Measurements from ENCODE around the gene THOC2. TPM values are rescaled to one million over a fixed set of nuclear protein-coding genes. Genes with fewer than 3 reads are reported as not detected.

THOC2 gene
- total and polyA plus RNA-seq, 9 of the 15 experiments (the other 6 are each of a cell fraction or from before 2014, with no cell fraction given) = 131 to 234 (median 192) TPM

- peak; percentile 48; the same call in 1 of the 2 replicates for TF ChIP-seq GTF2E2 (tag; IDR thresholded peaks at IDR 0.05)
- TF ChIP-seq TAF9B (IDR thresholded peaks at IDR 0.05; ENCODE audit: partially characterized antibody) = peak; percentile 95
- TF ChIP-seq, protein P1, sequence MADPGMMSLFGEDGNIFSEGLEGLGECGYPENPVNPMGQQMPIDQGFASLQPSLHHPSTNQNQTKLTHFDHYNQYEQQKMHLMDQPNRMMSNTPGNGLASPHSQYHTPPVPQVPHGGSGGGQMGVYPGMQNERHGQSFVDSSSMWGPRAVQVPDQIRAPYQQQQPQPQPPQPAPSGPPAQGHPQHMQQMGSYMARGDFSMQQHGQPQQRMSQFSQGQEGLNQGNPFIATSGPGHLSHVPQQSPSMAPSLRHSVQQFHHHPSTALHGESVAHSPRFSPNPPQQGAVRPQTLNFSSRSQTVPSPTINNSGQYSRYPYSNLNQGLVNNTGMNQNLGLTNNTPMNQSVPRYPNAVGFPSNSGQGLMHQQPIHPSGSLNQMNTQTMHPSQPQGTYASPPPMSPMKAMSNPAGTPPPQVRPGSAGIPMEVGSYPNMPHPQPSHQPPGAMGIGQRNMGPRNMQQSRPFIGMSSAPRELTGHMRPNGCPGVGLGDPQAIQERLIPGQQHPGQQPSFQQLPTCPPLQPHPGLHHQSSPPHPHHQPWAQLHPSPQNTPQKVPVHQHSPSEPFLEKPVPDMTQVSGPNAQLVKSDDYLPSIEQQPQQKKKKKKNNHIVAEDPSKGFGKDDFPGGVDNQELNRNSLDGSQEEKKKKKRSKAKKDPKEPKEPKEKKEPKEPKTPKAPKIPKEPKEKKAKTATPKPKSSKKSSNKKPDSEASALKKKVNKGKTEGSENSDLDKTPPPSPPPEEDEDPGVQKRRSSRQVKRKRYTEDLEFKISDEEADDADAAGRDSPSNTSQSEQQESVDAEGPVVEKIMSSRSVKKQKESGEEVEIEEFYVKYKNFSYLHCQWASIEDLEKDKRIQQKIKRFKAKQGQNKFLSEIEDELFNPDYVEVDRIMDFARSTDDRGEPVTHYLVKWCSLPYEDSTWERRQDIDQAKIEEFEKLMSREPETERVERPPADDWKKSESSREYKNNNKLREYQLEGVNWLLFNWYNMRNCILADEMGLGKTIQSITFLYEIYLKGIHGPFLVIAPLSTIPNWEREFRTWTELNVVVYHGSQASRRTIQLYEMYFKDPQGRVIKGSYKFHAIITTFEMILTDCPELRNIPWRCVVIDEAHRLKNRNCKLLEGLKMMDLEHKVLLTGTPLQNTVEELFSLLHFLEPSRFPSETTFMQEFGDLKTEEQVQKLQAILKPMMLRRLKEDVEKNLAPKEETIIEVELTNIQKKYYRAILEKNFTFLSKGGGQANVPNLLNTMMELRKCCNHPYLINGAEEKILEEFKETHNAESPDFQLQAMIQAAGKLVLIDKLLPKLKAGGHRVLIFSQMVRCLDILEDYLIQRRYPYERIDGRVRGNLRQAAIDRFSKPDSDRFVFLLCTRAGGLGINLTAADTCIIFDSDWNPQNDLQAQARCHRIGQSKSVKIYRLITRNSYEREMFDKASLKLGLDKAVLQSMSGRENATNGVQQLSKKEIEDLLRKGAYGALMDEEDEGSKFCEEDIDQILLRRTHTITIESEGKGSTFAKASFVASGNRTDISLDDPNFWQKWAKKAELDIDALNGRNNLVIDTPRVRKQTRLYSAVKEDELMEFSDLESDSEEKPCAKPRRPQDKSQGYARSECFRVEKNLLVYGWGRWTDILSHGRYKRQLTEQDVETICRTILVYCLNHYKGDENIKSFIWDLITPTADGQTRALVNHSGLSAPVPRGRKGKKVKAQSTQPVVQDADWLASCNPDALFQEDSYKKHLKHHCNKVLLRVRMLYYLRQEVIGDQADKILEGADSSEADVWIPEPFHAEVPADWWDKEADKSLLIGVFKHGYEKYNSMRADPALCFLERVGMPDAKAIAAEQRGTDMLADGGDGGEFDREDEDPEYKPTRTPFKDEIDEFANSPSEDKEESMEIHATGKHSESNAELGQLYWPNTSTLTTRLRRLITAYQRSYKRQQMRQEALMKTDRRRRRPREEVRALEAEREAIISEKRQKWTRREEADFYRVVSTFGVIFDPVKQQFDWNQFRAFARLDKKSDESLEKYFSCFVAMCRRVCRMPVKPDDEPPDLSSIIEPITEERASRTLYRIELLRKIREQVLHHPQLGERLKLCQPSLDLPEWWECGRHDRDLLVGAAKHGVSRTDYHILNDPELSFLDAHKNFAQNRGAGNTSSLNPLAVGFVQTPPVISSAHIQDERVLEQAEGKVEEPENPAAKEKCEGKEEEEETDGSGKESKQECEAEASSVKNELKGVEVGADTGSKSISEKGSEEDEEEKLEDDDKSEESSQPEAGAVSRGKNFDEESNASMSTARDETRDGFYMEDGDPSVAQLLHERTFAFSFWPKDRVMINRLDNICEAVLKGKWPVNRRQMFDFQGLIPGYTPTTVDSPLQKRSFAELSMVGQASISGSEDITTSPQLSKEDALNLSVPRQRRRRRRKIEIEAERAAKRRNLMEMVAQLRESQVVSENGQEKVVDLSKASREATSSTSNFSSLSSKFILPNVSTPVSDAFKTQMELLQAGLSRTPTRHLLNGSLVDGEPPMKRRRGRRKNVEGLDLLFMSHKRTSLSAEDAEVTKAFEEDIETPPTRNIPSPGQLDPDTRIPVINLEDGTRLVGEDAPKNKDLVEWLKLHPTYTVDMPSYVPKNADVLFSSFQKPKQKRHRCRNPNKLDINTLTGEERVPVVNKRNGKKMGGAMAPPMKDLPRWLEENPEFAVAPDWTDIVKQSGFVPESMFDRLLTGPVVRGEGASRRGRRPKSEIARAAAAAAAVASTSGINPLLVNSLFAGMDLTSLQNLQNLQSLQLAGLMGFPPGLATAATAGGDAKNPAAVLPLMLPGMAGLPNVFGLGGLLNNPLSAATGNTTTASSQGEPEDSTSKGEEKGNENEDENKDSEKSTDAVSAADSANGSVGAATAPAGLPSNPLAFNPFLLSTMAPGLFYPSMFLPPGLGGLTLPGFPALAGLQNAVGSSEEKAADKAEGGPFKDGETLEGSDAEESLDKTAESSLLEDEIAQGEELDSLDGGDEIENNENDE (IDR thresholded peaks at IDR 0.05; ENCODE audit: low read depth, low read length) = no peak
- peak; percentile 44 to 58; a peak in 1 of 4 replicates for TF ChIP-seq FOXK2 (conservative IDR thresholded peaks at IDR 0.05 in 1 of 2, IDR thresholded peaks at IDR 0.05 in 1 of 2; ENCODE audit: low read depth in 2 of 2)
- TF ChIP-seq MBD2 (IDR thresholded peaks at IDR 0.05; ENCODE audit: borderline replicate concordance, low read depth) = 0 out of 2 replicates have a peak, but pooled peaks have one; percentile 24
- no peak for TF ChIP-seq ZNF165 (CRISPR knock-in tag; IDR thresholded peaks at IDR 0.05; ENCODE audit: borderline replicate concordance)
- no peak for TF ChIP-seq BRF2 (IDR thresholded peaks at IDR 0.05; ENCODE audit: borderline replicate concordance, insufficient read depth, insufficient read length)
- TF ChIP-seq SMARCE1 (IDR thresholded peaks at IDR 0.05) = no peak
- peak; percentile 91; the same call in 1 of the 2 replicates for TF ChIP-seq E2F4 (CRISPR knock-in tag; IDR thresholded peaks at IDR 0.05; ENCODE audit: low read depth)
- TF ChIP-seq DIDO1 (tag; IDR thresholded peaks at IDR 0.05; ENCODE audit: low read depth) = 0 out of 2 replicates have a peak, but pooled peaks have one; percentile 32
- peak; percentile 55; the same call in 1 of the 2 replicates for TF ChIP-seq LCOR (CRISPR knock-in tag; IDR thresholded peaks at IDR 0.05)
- TF ChIP-seq ETV1 (tag; conservative IDR thresholded peaks at IDR 0.05; ENCODE audit: low read depth) = peak; percentile 81
Measured at GRCh38 chrX:123732670-123733363, at the start of gene THOC2 (continued).
